ENCODE results near the gene IQCC.

Gene IQCC

GRCh38 chr1:32257227-32257508, 51.7 kb downstream of the IQCC start:
- TF ChIP-seq TAF1 (IDR thresholded peaks at IDR 0.05; ENCODE audit: borderline replicate concordance, insufficient read depth, low read length) (no peak), FOXP2 (optimal IDR thresholded peaks at IDR 0.05; ENCODE audit: borderline replicate concordance, extremely low read depth, extremely low read length, insufficient read depth) (no peak), REST (IDR thresholded peaks at IDR 0.05; ENCODE audit: insufficient read depth in 1 of 2, low read depth in 2 of 2, low read length in 2 of 2) (no peak), SIN3A (IDR thresholded peaks at IDR 0.05; ENCODE audit: borderline replicate concordance, insufficient read depth, low read length) (no peak), POLR2AphosphoS5 (IDR thresholded peaks at IDR 0.05; ENCODE audit: low read depth, low read length) (no peak)

Data from PFSK-1 (cell line).